Bronchial smooth muscle cell (primary cell): ENCODE results near the gene TTK. TPM values are rescaled to one million over a fixed set of nuclear protein-coding genes. Genes with fewer than 3 reads are reported as not detected.

Experiments
- total RNA-seq: library from RNA; depleted of rRNA; stranded (reverse); fragments of >200 nt; gene quantifications from 2 replicates; pipeline ENCODE4 v1.2.1, GENCODE V29; 2014

The TTK gene
- 0.34 and 3.2 TPM in 2 replicates for total RNA-seq

DNA sequence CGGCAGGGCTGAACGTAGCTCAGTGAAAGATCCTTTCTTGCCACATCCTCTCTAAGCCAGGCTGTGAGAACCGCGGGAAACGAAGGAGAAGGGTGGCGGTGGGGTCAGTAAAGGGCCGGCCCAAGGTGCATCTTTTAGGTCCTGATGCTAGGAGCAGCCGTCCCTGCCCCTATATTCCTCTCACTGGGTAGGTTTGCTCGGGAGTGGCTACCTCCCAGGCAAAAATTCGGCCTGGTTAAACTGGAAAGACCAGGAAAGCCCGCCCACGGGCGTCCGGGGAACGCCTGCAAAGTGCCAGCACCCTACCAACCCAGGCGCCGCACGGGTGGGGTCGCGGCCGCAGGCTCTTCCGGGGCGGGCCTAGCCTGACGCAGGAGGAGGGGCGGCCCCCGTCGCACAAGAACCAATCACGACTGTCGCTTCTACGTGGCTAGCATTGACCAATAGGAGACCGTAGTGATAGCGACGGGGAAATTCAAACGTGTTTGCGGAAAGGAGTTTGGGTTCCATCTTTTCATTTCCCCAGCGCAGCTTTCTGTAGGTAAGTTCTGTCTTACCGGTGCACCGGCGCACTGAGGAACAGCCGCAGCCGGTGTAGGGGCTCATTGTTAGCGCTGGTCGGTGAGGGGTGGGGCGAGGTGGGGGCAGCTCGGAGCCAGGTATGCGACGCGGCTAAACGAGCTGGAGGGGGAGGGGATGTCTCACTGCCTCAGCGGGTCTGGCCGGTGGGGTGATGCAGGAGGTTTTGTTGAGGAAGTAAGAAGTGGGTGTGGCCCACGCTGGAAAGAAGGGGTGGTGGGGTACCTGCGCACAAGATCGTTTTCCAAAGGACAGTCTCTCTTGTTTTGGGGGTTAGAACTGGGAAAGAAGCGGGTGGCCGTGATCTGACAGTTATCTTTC lies at the start of gene TTK:
TTK (plus strand) TSS at position 477 of the 900 bp plus-strand sequence. CDS start 1,195 bp downstream, outside the sequence.

Other genes starting within 250 kb of the TTK start
- gene ELOVL4, start 57.1 kb upstream of the TTK start, total RNA-seq = 2.5 and 7.3 TPM in 2 replicates
- 6.2 and 13.2 TPM in 2 replicates for gene BCKDHB, start 102.0 kb downstream of the TTK start, total RNA-seq